Measurements from ENCODE around the gene TSHZ2.

- no peak; the same call in 1 of the 2 replicates for TF ChIP-seq GATA2 (IDR thresholded peaks at IDR 0.05; ENCODE audit: low read depth, low read length)
- no peak for TF ChIP-seq GATA3 (IDR thresholded peaks at IDR 0.05; ENCODE audit: low read depth, low read length)
These were observed 359.2 kb downstream of the TSHZ2 start for GRCh38 chr20:53331151-53331973.
